22Rv1 (cell line): ENCODE data around the gene FMN1.

Experiments
- H3K27ac ChIP-seq: fragments of 450-650 bp; 2 replicates; pipeline ENCODE4 v1.5.1; 2017
- CTCF ChIP-seq: fragments of 450-650 bp; IDR thresholded peaks from 2 replicates; pipeline ENCODE4 v1.5.1; 2017; ENCODE audit warnings: mild to moderate bottlenecking
- ZFX ChIP-seq: fragments of 450-650 bp; IDR thresholded peaks from 2 replicates; pipeline ENCODE4 v1.6.1; 2017; ENCODE audit warnings: antibody characterized with exemption, borderline replicate concordance

Gene FMN1

DNA sequence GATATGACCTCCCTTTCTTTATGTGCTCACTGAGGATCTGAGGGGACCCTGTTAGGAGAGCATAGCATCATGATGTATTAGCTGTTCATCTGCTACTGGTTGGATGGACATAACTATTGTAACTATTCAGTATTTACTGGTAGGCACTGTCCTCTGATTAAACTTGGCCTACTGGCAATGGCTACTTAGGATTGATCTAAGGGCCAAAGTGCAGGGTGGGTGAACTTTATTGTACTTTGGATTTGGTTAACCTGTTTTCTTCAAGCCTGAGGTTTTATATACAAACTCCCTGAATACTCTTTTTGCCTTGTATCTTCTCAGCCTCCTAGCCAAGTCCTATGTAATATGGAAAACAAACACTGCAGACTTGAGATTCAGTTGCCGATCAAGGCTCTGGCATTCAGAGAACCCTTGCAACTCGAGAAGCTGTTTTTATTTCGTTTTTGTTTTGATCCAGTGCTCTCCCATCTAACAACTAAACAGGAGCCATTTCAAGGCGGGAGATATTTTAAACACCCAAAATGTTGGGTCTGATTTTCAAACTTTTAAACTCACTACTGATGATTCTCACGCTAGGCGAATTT lies 461.8 kb downstream of the FMN1 start:
- H3K27ac ChIP-seq = no peak overlapping the region

GRCh38 chr15:32730677-32731654 lies 463.5 kb downstream of the FMN1 start:
- no peak for TF ChIP-seq ZFX
- no peak for TF ChIP-seq CTCF
- H3K27ac ChIP-seq = no peak overlapping the region

More for the DNA sequence above, 461.8 kb downstream of the FMN1 start:
- no peak for TF ChIP-seq ZFX
- TF ChIP-seq CTCF = no peak

DNA sequence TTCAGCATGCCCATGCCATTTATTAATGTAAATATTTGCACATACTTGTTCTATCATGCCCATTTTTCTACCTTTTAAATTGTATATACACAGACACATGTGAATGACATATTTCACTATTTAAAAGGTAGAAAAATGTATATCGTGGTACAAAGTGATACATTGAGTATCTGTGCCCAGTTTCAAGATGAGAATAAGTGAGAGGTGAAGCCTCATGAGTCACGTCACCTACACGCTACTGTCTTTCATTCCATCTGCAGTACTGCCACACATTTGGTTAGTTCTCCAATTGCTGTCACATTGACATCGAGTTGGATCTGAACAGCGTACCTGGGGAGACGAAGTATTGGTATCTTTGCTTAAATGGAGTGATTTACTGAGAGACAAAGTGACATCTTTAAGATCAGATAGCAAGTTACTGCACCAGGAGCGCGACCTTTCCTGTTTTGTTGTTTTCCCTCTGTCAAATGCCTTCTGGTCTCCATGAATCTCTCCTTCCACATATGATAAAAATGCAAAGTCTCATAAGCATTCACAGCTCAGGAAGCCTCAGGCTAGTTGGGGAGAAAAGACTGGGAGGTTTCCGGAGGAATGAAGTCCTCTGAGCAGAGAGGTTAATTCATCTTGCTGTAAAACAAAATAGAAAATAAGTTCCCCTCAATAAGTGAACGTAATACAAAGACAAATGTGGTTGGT lies 464.7 kb downstream of the FMN1 start:
- no peak for TF ChIP-seq ZFX
- no peak for TF ChIP-seq CTCF
- no peak overlapping the region for H3K27ac ChIP-seq

DNA sequence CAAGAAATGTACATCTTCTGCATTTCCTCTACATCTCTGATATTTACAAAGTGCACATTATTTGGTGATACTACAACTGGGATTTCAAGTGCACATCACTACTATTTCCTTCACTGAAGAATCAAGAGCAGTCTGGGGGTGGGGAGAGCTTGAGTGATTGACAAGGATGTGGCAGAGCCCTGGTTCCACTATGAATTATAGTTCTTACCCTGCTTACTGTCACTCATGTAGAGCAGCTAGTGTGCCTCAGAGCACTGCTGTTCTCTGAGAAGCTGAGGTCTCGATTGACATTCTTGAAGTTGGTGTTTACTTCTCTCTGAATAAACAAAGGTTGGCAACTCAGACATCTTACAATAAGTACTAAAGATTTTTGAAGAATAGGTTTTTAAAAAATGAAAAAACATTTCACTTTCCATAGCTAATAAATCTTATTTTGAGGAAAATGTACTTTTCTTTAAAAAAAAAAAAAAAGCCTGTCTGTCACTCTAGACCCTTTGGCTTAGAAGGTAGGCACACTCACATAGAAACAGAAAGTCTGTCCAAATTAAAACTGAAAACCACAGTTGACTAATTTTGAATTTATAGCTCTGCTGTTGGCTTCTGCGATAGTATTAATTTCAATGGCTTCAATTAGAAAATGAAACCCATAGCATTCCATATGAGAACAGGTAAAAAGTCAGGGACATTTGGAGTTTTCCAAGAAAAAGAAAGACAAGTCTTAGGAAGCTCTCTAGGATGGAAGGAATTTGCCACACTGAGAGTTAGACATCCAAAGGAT lies 471.2 kb downstream of the FMN1 start:
- no peak overlapping the region for H3K27ac ChIP-seq
- TF ChIP-seq CTCF (no peak), ZFX (no peak)

DNA sequence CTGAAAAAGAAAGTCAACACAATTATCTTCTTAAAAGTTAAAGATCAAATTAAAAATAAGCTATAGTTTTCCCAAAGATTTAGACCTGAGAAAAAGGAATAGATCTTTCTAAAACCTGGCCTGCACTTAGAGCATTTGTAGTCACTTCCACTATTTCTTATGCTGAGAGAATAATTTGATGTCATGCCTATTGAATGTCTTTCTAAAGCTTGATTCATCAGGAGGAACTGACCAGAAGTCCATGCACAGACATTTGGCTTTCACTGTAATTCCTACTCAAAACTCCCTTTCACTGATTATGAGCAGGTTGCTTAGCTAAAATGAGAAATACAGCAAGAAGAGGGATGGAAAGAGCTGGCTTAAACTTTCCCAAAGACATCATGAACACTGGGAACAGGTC lies 472.4 kb downstream of the FMN1 start:
- no peak overlapping the region for H3K27ac ChIP-seq
- TF ChIP-seq CTCF (no peak), ZFX (no peak)

- TF ChIP-seq CTCF = no peak
- TF ChIP-seq ZFX = no peak
- no peak overlapping the region for H3K27ac ChIP-seq
Measured at GRCh38 chr15:32721596-32721995, 472.9 kb downstream of the FMN1 start.
